HL-60/S4 treated with retinoic acid at 250 ng/mL for 4 days and 3 days (cell line): ENCODE results near the gene VSTM4.

Experiments used
- in situ Hi-C: fragments of 300-500 bp; cut with MboI; formaldehyde crosslinking; loops from 2 replicates; pipeline ENCODE4 v1.7.0; 2022; ENCODE audit warnings: low sequenced_read_pairs

Gene VSTM4

DNA sequence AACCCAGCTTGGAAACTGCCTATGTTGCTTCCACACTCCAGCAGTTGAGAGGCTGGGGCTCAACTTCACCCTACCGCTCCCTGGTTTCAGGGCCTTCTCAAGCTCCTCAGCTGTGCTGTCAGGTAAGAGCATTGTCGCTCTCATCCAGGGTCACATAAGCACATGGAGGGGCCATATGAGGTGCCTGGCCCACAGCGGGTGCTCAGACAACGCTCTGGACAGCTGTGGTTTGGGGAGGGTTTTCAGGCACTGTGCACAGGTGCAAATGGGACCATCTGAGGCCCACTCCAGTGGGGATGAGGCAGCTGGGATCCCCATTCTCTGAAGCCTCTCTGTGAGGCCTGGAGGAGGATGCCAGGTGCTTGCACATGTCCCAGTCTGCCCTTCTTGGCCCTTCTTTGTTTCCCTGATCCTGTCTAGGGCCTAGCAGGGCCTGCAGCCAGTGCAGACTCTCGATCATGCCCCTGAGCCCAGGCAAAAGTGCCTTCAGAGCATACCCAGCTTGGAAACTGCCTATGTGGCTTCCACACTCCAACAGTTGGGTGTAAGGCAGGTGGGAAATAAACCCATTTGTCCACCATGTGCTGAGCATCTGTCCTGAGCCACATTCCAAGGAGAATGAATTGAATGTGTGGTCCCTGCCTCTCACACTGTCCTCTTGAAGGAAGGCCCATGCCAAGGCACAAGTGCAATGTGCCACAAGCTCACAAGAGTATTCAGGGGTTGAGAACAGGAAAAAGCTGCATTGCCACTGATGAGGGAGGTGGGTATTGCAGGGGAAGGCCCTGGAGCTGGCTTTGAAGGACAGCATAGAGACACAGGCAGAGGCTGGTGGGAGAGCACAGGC lies 40.3 kb downstream of the VSTM4 start:
- in situ Hi-C loops, result no loop called here

DNA sequence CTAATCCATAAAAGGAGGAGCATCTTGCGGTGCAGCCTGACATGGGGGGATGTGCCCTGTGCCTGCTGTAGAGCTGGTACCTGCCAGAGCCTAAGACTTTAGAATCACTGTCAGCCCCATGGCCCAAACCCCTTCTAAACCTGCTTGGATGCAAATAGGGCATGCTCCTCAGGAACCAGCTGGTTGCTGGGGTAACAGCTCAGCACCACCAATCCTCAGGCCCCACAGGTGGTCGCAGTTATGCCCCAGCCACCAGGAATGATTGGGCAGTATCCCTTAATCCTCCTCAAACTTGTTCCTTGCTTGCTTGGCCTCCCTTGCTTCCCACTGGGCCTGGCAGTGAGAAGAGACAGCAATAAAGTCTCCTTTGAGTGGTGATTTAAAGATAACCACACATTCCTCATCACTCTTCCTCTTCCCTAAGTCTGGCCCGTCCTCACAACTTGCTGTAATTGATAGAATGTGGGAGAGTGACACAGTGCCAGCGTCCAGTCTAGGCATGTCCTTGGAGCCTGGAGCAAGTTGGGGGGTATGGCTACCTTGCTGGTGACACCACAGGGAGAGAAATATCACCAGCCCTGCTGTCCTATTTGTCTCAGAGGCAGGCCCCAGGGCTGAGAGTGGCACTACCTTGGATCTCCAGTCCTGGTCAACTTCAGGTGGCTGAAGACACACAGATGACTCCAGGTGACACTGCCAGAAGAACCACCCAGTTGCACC lies 43.0 kb downstream of the VSTM4 start:
- in situ Hi-C loops, result no loop called here

DNA sequence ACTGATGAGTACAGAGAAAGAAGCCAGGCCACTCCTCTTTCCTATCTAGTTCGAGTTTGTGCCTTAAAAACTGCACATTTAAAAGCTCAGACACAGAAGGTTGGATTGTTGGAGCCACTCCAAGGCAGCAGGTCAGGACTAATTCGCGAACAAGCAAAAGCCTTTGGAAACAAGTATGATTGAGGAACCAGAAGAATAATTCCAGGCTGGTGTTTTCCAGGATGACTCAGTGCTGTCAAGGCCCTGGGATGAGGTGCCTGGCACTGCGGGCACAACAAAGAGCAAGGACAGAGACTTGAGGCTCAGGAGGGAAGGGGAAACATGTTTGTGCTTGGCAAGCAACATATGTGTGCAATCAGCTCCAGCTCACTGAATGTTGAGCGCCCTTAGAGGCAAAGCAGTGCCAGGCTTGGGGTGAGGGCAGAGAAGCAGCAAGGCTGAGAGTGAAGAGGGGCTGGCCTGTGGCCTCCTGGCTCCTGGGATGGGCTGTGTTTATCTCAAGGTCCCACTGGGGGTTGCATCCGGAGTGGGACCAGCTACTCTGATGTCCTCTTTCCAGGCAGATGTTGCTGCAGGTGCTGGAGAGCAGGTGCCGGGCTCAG lies 44.1 kb downstream of the VSTM4 start:
- in situ Hi-C loops, result no loop called here

DNA sequence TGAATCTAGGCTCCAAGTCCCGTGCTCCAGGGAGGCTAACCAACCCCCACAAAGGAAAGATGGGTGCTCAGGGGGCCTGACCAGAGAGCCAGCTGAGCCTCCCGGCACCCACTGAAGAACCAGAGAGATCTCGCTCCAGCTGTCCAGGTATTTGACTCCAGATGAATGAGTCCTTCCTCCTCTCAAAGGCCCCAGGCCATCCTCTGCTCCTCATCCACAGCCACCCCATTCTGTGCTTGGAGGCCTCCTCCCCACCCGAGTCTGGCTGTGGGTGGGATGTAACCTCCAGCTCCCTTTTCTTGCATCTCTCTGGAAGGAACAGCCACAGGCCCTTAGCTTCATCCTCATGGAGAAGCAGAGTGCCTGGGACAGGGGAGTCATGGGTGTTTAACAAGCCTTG lies 44.6 kb downstream of the VSTM4 start:
- in situ Hi-C loops, result no loop called here

DNA sequence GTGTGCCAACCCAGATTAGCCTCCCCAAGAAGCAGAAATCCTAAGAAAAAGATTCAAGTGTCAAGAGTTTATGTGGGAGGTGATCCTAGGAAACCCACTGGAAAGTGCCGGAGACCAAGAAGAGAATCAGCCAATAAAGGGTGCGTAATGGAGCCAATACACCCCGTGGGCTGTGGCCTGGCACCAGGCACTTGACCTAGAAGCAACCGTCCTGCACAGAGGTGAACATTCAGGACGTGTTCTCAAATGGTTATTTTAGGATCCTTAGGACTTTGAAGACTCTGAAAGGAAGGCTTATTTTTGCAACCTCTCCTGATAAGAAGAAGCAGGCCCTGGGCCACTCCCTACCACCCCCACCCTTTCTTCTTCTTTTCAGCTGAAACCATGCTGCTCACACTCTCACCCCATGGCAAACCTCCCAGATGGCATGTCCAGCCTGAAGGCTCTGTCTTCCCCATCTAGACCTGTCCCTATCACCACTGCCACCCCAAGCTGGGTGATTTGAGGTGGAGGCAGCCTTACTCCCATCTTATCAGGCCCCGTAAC lies 46.6 kb downstream of the VSTM4 start:
- in situ Hi-C loops, result no loop called here

DNA sequence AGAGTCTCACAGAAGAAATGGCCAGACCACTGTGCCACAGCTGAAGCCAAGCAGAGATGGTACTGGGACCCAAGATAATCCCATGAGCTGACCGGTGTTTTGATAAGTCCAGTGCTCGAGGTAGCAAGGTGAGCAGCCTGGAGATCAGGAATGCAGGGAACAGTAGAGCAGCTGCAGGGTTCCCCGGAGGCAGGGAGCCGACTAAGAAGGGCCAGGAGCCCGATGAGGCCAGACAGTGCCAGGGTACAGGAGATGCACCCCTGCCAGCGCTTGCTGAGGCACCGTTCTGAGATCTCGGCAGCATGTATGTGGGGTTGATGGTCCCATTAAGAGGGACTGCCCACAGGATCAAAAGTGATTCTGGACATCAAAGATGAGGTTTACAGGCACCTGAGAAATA lies 47.1 kb downstream of the VSTM4 start:
- in situ Hi-C loops, result no loop called here

DNA sequence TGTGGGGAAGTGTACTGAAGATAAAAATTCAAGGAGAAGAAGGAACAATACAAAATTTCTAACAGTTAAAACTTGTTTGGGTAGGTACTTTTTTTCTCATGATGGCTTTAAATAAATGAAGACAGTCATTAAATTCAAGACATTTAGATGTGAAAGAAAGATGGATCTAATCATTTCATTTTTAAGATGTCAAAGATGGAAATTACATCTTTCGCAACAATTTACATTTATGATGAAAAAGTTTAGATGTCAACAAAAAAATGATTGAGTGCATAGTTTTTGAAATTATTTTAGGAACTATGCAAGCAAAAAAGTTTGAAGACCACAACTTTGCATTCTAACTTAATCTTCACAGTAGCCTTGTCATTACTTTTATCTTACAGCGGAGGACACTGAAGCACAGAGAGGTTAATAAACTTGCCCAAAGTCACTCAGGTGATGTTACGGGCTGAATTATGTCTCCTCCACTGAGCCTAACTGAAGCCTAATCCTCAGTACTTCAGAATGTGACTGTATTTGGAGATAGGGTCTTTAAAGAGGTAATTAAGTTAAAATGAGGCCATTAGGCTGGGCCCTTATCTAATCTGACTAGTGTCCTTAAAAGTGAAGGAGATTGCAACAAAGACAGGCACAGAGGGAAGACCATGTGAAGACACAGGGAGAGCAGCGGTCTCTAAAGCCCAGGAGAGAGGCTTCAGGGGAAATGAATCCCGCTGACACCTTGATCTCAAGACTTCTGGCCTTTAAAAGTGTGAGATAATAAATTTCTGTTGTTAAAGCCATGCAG lies 48.2 kb downstream of the VSTM4 start:
- in situ Hi-C loops, result no loop called here

DNA sequence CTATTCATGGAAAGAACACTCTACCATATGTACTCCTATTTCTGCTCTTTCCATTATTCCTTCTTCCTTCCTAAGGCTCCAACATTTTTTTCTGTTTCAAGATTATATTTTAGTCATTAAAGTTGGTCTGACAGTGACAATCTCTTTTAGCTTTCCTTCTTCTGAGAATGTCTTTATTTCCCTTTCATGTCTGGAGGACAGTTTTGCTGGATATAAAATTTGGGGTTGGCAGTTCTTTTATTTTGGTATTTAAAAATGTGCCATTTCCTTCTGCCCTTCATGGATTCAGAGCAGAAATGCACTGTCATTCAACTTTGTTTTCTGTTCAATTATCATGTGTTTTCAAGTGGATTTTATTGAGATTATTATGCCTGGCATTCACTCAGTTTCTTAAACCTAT lies 53.1 kb downstream of the VSTM4 start:
- in situ Hi-C loops, result no loop called here

DNA sequence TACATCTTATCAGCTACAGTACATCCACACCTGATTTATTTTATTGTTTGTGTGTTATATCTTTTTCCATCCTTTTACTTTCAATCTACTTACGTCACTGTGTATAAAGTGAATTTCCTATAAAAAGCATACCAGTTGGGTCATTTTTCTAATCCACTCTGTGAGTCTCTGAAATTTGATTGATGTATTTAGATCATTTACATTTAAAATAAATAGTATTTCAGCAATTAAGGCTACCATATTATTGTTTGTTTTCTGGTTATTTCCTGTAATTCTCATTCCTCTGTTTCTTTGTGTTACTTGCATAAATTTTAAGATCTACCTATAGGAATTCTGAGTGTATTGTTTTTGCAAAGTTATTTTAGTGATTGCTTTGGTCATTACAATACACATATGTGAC lies 53.7 kb downstream of the VSTM4 start:
- in situ Hi-C loops, result no loop called here

DNA sequence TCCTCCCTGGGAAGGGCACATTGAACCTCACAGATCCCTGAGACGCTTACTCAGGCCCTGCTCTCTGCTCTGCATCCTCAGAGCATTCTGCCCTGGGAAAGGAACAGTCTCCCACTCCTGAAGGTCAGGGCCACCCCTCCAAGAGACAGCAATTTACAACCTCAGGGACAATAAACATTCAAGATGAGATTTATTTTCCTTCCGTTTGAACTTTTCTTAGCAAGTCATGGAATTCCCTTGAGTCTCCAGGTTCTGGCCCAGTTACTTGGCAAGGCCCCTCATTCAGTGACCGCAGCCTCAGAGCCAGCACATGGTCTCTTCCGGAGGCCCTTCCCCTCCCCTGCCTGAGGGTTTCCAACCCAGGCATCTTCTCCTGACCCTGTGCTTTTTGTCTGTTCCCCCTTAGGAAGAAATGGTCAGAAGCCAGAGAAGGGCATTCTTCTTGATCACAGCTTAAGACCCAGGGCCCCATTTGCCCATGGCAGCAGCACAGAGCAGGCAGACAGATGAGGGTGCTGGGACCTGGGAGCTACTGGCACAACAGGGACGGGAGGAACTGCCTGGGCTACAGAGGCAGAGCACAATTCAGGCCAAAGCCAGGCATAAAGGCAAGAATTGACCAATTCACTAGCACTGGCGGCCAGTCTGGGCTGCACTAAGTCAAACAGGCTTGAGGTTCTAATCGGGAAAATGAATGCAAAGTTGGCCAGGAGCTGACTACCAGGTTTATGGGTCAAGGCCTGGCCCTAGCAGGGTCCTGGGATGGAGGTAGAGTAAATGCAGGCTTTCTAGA lies 56.7 kb downstream of the VSTM4 start:
- in situ Hi-C loops, result no loop called here

DNA sequence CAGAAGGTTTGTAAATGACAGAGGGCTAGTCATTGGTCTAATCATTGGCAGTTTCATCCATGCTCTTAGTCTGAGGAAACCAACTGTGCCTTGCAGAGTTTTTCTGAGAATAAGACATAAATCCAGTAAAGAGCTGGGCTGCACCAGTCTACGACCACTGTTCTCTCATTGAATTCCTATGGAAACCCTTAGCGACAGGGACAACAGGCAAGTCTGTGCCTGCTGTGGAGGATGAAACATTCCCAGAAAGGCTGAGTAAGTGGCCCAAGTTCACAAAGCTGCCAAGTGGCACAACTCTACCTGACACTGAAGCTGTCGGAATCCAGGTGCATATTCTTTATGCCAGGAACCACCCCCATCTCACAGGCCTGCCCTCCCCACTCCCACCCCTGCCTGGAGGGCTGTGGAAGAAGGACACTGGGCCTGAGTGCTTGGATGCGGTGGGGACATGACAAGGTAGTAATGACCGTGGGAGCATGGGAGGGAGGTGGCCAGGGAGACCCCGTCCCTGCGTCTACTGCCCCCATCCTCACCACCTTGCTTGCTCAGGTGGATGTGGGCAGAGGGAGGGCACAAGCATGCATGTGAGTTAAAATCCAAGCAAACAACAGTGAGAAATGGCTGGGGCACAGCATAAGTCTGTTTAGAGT lies 58.0 kb downstream of the VSTM4 start:
- in situ Hi-C loops, result no loop called here

DNA sequence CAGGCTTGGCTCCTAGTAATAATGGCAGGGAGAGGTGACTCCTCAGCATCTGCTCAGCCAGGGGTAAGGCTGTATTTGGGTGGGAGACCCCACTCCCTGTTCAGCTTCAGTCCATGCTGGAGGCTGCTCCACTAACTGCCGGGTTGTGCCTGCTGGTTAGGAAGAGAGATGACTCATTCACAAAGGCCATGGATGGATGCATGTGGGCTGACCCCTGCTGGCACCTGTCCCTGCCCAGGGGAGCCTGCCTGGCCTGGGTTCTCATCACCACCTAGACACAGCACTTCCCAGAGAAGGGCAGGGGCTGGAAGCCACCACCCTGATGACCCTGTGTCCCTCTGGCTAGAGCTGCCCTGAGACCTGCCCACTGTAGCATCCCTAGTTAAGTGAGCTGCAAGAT lies 59.0 kb downstream of the VSTM4 start:
- in situ Hi-C loops, result no loop called here

DNA sequence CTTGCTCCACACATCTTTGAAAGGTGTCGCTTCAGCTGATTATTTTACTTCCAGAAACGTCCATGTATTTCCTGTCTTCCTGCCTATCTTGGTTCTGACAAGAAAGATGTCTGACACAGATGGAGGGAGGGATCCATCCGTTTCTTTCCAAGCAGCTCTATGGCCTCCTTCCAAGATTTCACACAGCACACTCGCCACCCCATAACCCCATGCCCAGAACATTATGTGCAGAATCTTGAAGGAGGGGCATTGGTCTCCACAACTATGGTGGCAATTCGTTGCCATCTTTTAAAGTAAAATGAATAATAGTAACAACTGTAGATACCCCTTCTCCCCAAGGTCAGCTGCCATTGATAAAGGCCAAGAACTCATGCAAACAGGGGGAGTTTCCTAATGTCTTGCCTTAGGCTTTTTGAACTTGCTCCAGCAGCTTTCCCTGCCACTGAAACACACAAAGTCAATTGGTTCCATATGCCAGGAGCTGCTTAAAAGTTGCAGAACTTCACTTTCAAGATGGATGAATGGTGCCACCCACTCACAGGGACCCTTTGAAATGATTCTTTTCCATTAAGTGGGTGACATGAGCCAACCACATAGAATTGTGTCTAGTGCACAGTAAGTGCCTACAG lies 60.0 kb downstream of the VSTM4 start:
- in situ Hi-C loops, result no loop called here

DNA sequence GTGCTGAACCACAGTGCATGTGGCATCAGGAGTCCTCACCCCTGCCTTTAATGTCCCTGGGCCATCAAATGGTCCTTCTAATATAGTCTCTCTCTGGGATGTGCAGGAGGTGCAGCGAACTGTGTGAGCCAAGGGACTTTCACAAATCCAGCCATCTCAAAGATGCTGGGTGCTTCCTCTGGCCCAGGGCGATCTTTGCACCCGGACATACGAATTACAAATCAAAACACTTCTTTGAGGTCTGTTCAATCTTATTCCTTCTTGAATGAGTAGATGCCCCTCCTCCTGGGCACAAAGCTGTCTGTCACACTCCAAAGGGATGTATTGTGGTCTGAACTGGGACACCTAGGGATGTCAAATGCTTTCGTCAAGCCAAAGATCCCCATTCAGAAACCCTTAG lies 60.6 kb downstream of the VSTM4 start:
- in situ Hi-C loops, result no loop called here

DNA sequence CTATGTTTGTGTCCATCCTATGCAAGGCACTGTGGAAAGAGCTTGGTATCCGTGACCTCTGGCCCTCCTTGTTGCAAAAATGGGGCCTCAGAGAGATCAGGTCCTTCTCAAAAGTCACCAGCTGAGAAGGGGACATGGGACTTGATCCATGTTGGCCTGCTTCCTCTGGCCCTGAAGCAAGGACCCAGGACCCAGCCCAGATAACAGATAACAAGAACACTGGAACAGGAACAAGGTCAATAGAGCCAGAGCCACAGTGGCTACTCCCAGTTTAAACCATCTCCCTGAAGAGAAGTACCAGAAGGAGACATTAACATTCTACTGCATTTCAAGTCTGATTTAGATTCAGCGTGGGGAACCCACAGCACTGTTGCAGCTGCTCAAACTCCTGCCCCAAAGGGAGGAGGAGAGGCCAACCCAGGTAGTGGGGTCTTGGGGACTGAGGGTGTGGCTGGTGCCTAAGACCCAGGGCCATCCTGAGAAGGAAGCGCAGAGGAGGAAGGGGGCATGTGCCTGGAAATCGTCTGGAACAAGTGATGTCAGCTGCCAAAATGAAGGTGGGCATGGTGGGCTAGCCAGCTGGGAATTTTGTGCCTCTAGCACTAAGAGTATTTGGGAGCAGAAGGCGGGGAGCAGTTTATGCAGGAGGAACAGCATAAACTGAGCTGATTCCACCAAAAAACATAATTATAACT lies 61.2 kb downstream of the VSTM4 start:
- in situ Hi-C loops, result no loop called here

DNA sequence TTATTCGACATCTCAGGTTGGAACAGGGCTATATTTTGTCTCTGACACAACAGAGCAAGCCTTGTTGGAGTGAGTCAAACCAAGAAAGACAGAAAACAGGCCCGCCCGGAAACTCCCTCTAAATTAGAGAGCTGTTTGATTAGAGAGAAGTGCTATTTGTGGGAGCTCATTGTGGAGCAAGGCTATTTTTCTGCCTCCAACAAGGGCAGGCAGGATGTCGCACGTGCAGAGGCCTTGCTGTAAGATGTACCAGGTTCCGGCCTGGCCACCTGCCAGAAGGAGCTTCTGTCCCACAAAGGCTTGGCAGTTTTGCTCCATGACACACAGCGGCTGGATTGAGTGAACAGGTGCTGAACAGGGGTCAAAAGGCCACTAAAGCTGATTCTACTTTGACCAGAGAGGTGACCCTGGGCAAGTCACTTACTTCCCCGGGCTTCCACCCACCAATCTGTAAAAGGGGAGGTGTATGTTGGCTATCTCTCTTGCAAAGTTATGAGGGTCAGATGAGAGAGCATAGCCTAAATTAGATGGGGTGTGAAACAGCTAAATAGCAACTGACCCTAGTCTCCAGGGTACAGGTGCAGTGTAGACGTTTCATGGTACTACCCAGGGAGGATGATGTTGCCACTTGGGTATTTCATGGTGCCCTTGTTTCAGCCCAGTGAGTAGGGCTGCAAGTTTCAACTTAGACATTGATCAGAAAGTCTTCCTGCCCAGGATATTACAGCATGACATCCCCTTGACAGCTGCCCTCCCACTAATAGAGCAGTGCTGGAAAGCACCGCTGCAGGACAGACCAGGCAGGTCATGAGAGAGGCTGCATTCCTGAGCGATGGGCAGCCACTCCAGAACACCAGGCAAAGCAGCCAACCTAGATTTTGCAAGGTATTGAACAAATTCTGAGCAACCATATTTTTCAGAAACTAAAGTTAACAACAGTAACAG lies 62.0 kb downstream of the VSTM4 start:
- in situ Hi-C loops, result no loop called here

DNA sequence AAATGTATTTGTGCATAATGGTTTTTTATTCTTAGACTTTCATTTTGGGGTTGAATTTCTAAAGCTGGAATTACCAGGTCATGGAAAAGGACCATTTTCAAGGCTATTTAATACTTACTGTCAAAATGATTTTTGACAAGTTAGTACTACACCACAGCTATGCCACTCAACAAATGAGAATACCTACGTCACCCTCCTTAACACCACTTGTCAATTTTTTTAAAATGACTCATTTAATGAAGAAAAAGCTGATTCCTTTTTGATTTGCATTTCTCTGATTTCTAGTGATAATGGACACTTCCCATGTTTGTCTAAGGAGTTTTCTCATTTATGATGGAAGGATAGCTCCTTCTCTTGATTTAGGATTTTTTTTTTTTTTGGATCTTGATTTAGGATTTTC lies 63.3 kb downstream of the VSTM4 start:
- in situ Hi-C loops, result no loop called here

DNA sequence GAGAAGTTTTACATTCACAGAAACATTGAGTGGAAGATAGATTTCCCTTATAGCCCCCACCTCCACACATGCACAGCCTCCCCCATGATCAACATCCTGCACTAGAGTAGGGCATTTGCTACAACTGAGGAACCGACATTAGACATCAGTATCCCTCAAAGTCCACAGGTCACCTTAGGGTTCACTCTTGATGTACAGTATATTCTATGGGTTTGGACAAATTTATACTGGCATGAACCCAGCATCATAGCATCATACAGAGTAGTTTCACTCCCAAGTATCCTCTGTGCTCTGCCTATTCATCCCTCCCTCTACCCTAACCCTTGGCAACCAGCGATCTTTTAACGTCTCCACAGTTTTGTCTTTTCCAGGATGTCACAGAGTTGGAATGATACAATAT lies 64.4 kb downstream of the VSTM4 start:
- in situ Hi-C loops, result no loop called here
